ENCODE results near the gene SULT1A2.
"Not testable (repeated sequence)": the region's sequence is repeated elsewhere in the genome, so short reads cannot be mapped to it uniquely, and the experiment has no call there.

The SULT1A2 gene

GRCh38 chr16:28608867-28609596 is 12.2 kb upstream of the SULT1A2 start:
- DNase-seq: not testable (repeated sequence)

GRCh38 chr16:28608496-28608808 is 11.6 kb upstream of the SULT1A2 start:
- DNase-seq: not testable (repeated sequence)

GRCh38 chr16:28607681-28608495 is 11.0 kb upstream of the SULT1A2 start:
- DNase-seq: not testable (repeated sequence)

GRCh38 chr16:28607116-28607623 is 10.3 kb upstream of the SULT1A2 start:
- no peak for DNase-seq

- no peak for DNase-seq
These were observed 9.7 kb upstream of the SULT1A2 start for GRCh38 chr16:28606291-28607115.

- no peak for DNase-seq
These were observed 7.3 kb upstream of the SULT1A2 start for GRCh38 chr16:28604186-28604565.

GRCh38 chr16:28603381-28604185 is 6.7 kb upstream of the SULT1A2 start:
- DNase-seq: no peak

GRCh38 chr16:28602529-28602928 is 5.7 kb upstream of the SULT1A2 start:
- no peak for DNase-seq

- DNase-seq: not testable (repeated sequence)
These were observed 5.2 kb upstream of the SULT1A2 start for GRCh38 chr16:28602062-28602461.

GRCh38 chr16:28601589-28601988 is 4.7 kb upstream of the SULT1A2 start:
- not testable (repeated sequence) for DNase-seq

GRCh38 chr16:28600965-28601364 is 4.1 kb upstream of the SULT1A2 start:
- DNase-seq: not testable (repeated sequence)

GRCh38 chr16:28599377-28600285 is 2.8 kb upstream of the SULT1A2 start:
- DNase-seq: not testable (repeated sequence)

- no peak for DNase-seq
These were observed 927 bp upstream of the SULT1A2 start for GRCh38 chr16:28597692-28598261.

- DNase-seq: no peak
These were observed 677 bp downstream of the SULT1A2 start for GRCh38 chr16:28596115-28596630.

- not testable (repeated sequence) for DNase-seq
These were observed 1.4 kb downstream of the SULT1A2 start for GRCh38 chr16:28595451-28595850.

GRCh38 chr16:28592979-28593553 is 3.8 kb downstream of the SULT1A2 start:
- no peak for DNase-seq

GRCh38 chr16:28592511-28592910 is 4.3 kb downstream of the SULT1A2 start:
- DNase-seq: no peak

GRCh38 chr16:28591355-28591754 is 5.5 kb downstream of the SULT1A2 start:
- DNase-seq: no peak

GRCh38 chr16:28590384-28591340 is 6.2 kb downstream of the SULT1A2 start:
- DNase-seq: no peak
